HepG2 (cell line): Measurements from ENCODE around the gene FAM171A2. TPM values are rescaled to one million over a fixed set of nuclear protein-coding genes. Genes with fewer than 3 reads are reported as not detected.
A peak's percentile ranks its signal among the peaks of the same experiment; 100 is the strongest.

Experiments
- AHDC1 ChIP-seq: sonication (generic); formaldehyde crosslinking; IDR thresholded peaks from 2 replicates; pipeline ENCODE4 v1.5.1; 2020; ENCODE audit warnings: mild to moderate bottlenecking, missing genetic modification reagents, borderline replicate concordance
- CTCF ChIP-seq: sonication (generic); formaldehyde crosslinking; IDR thresholded peaks from 2 replicates; pipeline ENCODE4 v1.5.0; 2020; ENCODE audit warnings: mild to moderate bottlenecking, missing genetic modification reagents, moderate library complexity
- EZH2 ChIP-seq: conservative IDR thresholded peaks from 2 replicates; pipeline ENCODE4 v1.6.1; 2012; ENCODE audit warnings: mild to moderate bottlenecking, low read depth, low read length, moderate library complexity
- HOXD1 ChIP-seq: sonication (generic); formaldehyde crosslinking; IDR thresholded peaks from 2 replicates; pipeline ENCODE4 v1.5.0; 2020; ENCODE audit warnings: missing genetic modification reagents
- IKZF1 ChIP-seq: fragments of 450-650 bp; IDR thresholded peaks from 2 replicates; pipeline ENCODE4 v1.7.1; 2016
- MYNN ChIP-seq: sonication (generic); formaldehyde crosslinking; IDR thresholded peaks from 2 replicates; pipeline ENCODE4 v1.4.0; 2020; ENCODE audit warnings: mild to moderate bottlenecking, low read depth, missing genetic modification reagents
- NR3C1 ChIP-seq: sonication (generic); formaldehyde crosslinking; IDR thresholded peaks from 2 replicates; pipeline ENCODE4 v1.4.0; 2020; ENCODE audit warnings: missing genetic modification reagents
- NRL ChIP-seq: sonication (generic); formaldehyde crosslinking; IDR thresholded peaks from 2 replicates; pipeline ENCODE4 v1.5.0; 2020; ENCODE audit warnings: missing genetic modification reagents, mild to moderate bottlenecking, moderate library complexity, borderline replicate concordance
- PATZ1 ChIP-seq: sonication (generic); formaldehyde crosslinking; IDR thresholded peaks from 2 replicates; pipeline ENCODE4 v1.4.0; 2020; ENCODE audit warnings: missing genetic modification reagents
- PHF21A ChIP-seq: sonication (generic); formaldehyde crosslinking; IDR thresholded peaks from 2 replicates; pipeline ENCODE4 v1.5.0; 2020; ENCODE audit warnings: mild to moderate bottlenecking, missing genetic modification reagents
- PLSCR1 ChIP-seq: sonication (generic); formaldehyde crosslinking; IDR thresholded peaks from 2 replicates; pipeline ENCODE4 v1.5.0; 2020; ENCODE audit warnings: missing genetic modification reagents, mild to moderate bottlenecking, borderline replicate concordance
- RCOR2 ChIP-seq: IDR thresholded peaks from 2 replicates; pipeline ENCODE4 v1.6.1; 2016; ENCODE audit warnings: missing biosample characterization, missing genetic modification reagents
- SATB2 ChIP-seq: sonication (generic); formaldehyde crosslinking; IDR thresholded peaks from 2 replicates; pipeline ENCODE4 v1.5.0; 2020; ENCODE audit warnings: missing genetic modification reagents
- TSC22D2 ChIP-seq: sonication (generic); formaldehyde crosslinking; IDR thresholded peaks from 2 replicates; pipeline ENCODE4 v1.5.1; 2020; ENCODE audit warnings: missing genetic modification reagents, mild to moderate bottlenecking, borderline replicate concordance
- U2AF1 ChIP-seq: fragments of 200-400 bp; formaldehyde crosslinking; optimal IDR thresholded peaks from 2 replicates; pipeline ENCODE3; 2017; ENCODE audit warnings: mild to moderate bottlenecking, low read depth, low read length
- ZBTB14 ChIP-seq: sonication (generic); formaldehyde crosslinking; IDR thresholded peaks from 2 replicates; pipeline ENCODE4 v1.4.0; 2020; ENCODE audit warnings: missing genetic modification reagents
- ZFP1 ChIP-seq: IDR thresholded peaks from 2 replicates; pipeline ENCODE4 v1.6.1; 2016
- ZNF263 ChIP-seq: sonication (generic); formaldehyde crosslinking; IDR thresholded peaks from 2 replicates; pipeline ENCODE4 v1.4.0; 2020; ENCODE audit warnings: missing genetic modification reagents
- ZNF776 ChIP-seq: sonication (generic); formaldehyde crosslinking; IDR thresholded peaks from 2 replicates; pipeline ENCODE4 v1.4.0; 2020; ENCODE audit warnings: mild to moderate bottlenecking, missing genetic modification reagents
- ZNF883 ChIP-seq: sonication (generic); formaldehyde crosslinking; IDR thresholded peaks from 2 replicates; pipeline ENCODE4 v1.5.1; 2020; ENCODE audit warnings: mild to moderate bottlenecking, missing genetic modification reagents; ENCODE audit errors: not compliant biosample characterization
- polyA plus RNA-seq, 8 experiments: library from polyadenylated mRNA; depleted of rRNA in 3 of 8; stranded (reverse) in 7 of 8; unstranded in 1 of 8; fragments of >200 nt; fragmentation: Illumina TruSeq in 4 of 8; extraction: Trizol in 4 of 8; gene quantifications; 2 replicates each; pipeline versions ENCODE4 v1.2.1 to v1.2.3, GENCODE V29; 2011 to 2016; ENCODE audit warnings: low read depth in 4 of 8, missing spikeins in 1 of 8, mixed read lengths in 1 of 8; ENCODE audit not compliant: insufficient read depth in 1 of 8
- total RNA-seq, 5 experiments: library from RNA; depleted of rRNA; stranded (reverse); fragments of >200 nt; fragmentation: Illumina TruSeq; extraction: Trizol; gene quantifications; 2 replicates each; pipeline ENCODE4 v1.2.3, GENCODE V29; 2016; ENCODE audit warnings: low read depth in 1 of 5

FAM171A2 gene
- total and polyA plus RNA-seq, 2 of the 13 experiments (the other 11 are each of a cell fraction or from before 2014, with no cell fraction given): 1.8 to 3.6 TPM

- TF ChIP-seq NR3C1 (no peak), ZNF883 (CRISPR knock-in tag) (no peak), ZFP1 (no peak), SATB2 (CRISPR knock-in tag) (no peak), NRL (CRISPR knock-in tag) (no peak), CTCF (peak; percentile 85), PATZ1 (CRISPR knock-in tag) (no peak; the same call in 1 of the 2 replicates), PHF21A (CRISPR knock-in tag) (no peak; the same call in 1 of the 2 replicates), MYNN (no peak; the same call in 1 of the 2 replicates), EZH2 (no peak), TSC22D2 (CRISPR knock-in tag) (no peak), HOXD1 (CRISPR knock-in tag) (no peak; the same call in 1 of the 2 replicates), ZNF263 (CRISPR knock-in tag) (0 out of 2 replicates have a peak, but pooled peaks have one; percentile 27), IKZF1 (no peak), PLSCR1 (CRISPR knock-in tag) (no peak), RCOR2 (CRISPR knock-in tag) (no peak), ZBTB14 (no peak), U2AF1 (no peak), AHDC1 (CRISPR knock-in tag) (no peak), ZNF776 (no peak)
Observed at GRCh38 chr17:44345454-44346026, 18.1 kb downstream of the FAM171A2 start (continued).
